22Rv1 (cell line): ENCODE results near the gene SYTL1.

Experiments
- H3K27ac ChIP-seq: fragments of 450-650 bp; 2 replicates; pipeline ENCODE4 v1.5.1; 2017
- CTCF ChIP-seq: fragments of 450-650 bp; IDR thresholded peaks from 2 replicates; pipeline ENCODE4 v1.5.1; 2017; ENCODE audit warnings: mild to moderate bottlenecking
- ZFX ChIP-seq: fragments of 450-650 bp; IDR thresholded peaks from 2 replicates; pipeline ENCODE4 v1.6.1; 2017; ENCODE audit warnings: antibody characterized with exemption, borderline replicate concordance

Gene SYTL1

GRCh38 chr1:27342778-27343638, 1.2 kb downstream of the SYTL1 start:
- H3K27ac ChIP-seq, result peak overlapping the region; percentile 76
- TF ChIP-seq CTCF, result no peak
- no peak for TF ChIP-seq ZFX

GRCh38 chr1:27343639-27344025, 1.8 kb downstream of the SYTL1 start:
- TF ChIP-seq CTCF, result no peak
- peak overlapping the region; percentile 76 for H3K27ac ChIP-seq

DNA sequence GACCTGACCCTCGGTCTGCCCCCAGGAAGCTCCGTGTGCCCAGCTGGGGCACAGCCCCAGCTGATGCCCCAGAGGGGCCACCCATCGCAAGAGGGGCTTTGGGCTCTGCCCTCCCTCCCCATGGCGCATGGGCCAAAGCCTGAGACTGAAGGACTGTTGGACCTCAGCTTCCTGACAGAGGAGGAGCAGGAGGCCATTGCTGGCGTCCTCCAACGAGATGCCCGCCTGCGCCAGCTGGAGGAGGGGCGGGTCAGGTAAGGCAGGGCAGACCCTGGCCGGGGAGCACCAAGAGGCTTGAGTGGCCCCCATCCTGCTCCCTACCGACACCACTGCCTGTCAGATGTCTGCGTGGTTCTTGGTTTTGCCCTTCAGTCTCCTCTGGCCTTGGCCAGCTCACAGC, 3.5 kb downstream of the SYTL1 start:
- no peak overlapping the region for H3K27ac ChIP-seq
- no peak for TF ChIP-seq ZFX
- no peak for TF ChIP-seq CTCF

DNA sequence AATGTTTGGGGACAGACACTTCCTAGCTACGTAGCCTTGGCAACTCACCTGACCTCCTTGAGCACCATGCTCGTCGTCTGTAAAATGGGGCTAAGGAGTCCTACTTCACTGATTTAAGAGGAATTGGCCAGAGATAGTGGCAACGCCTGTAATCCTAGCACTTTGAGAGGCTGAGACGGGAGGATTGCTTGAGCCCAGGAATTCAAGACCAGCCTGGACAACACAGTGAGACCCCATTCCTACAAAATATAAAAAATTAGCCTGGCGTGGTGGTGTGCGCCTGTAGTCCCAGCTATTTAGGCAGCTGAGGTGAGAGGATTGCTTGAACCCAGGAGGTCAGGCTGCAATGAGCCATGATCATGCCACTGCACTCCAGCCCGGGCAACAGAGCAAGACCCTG, 4.5 kb downstream of the SYTL1 start:
- TF ChIP-seq ZFX (no peak), CTCF (no peak)
- H3K27ac ChIP-seq, result no peak overlapping the region

- peak overlapping the region; percentile 91 for H3K27ac ChIP-seq
- no peak for TF ChIP-seq CTCF
- TF ChIP-seq ZFX, result no peak
Measured at GRCh38 chr1:27346991-27347624, 5.3 kb downstream of the SYTL1 start.

DNA sequence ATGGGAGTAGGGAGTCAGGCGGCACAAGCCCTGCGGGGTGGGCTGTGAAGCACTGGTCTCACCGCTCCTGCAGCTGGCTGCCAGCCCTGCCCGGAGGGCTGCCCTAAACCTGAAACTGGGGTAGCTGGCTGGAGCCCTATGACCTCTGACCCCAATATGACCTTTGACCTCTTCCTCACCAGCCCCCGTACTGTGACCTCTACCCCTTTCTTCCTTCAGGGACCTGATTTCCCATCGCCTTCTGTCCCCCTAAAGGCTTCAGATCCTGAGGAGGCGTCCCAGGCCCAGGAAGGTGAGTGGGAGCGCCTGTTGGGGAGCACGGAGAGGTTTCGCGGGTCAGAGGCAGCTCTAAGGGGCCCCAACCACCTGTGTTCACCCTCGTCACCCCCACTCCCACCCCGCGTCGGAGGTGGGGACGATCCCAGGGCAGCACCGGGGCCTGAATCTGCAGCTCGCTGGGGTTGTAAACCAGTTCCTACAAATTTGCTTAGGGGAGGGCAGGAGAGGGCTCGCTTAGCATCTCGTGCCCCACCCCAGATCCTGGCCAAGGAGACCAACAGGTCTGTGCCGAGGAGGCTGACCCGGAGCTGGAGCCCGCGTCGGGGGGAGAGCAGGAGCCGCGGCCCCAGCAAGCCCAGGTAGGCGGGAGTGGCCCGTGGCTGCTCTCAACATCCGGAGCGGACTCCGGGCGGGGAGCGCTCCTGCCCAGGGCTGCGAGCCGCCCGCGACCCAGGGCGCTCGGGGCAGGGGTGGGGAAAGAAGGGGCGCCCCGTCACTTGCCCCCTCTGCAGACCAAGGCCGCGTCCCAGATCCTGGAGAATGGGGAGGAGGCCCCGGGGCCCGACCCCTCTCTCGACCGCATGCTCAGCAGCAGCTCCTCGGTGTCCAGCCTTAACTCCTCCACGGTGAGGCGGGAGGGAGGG, 7.3 kb downstream of the SYTL1 start:
- peak overlapping the region; percentile 91 for H3K27ac ChIP-seq
- TF ChIP-seq ZFX, result no peak
- no peak for TF ChIP-seq CTCF
